ENCODE measurements around the gene GTF2H2.
"Not testable (repeated sequence)": the region's sequence is repeated elsewhere in the genome, so short reads cannot be mapped to it uniquely, and the experiment has no call there.

The GTF2H2 gene

GRCh38 chr5:71014176-71014575, 53.3 kb downstream of the GTF2H2 start:
- H3K27ac ChIP-seq: no peak overlapping the region
- TF ChIP-seq ZFX (IDR thresholded peaks at IDR 0.05) (no peak), CTCF (conservative IDR thresholded peaks at IDR 0.05) (no peak)

- no peak for TF ChIP-seq CTCF (conservative IDR thresholded peaks at IDR 0.05)
- TF ChIP-seq ZFX (IDR thresholded peaks at IDR 0.05): no peak
- no peak overlapping the region for H3K27ac ChIP-seq
Measured at GRCh38 chr5:71013575-71013974, 53.9 kb downstream of the GTF2H2 start.

- TF ChIP-seq ZFX (IDR thresholded peaks at IDR 0.05) (no peak), CTCF (conservative IDR thresholded peaks at IDR 0.05) (no peak)
- peak overlapping the region; percentile 12; the same call in 1 of the 2 replicates for H3K27ac ChIP-seq
Measured at GRCh38 chr5:71011194-71011792, 56.2 kb downstream of the GTF2H2 start.

GRCh38 chr5:71006983-71007382, 60.5 kb downstream of the GTF2H2 start:
- not testable (repeated sequence) for H3K27ac ChIP-seq
